ELF-1 (cell line): ENCODE data around the gene CCDC85A.

Experiments used
- DNase-seq: peaks from one replicate; pipeline ENCODE4 v3.0.0-alpha.2; 2016; ENCODE audit warnings: low read depth, low spot score

CCDC85A gene

DNA sequence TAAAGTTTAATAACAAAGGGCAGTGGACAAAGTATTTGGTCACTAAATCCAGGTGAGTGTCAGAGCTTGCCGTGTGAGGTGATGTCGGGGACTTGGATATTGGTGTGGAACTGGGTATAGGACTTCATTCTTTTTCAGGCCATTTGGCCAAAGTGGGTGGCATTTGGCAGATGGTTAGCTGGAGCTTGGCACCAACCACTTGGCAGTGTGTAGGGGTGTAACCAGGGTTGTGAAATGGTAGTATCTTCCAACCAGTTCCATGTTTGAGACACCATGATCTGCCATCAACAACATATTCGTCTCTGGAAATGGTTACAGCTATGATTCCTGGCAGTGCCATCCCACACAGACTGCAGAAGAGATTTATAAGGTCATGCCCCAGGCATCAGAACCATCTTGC lies 113.9 kb downstream of the CCDC85A start:
- no peak for DNase-seq

DNA sequence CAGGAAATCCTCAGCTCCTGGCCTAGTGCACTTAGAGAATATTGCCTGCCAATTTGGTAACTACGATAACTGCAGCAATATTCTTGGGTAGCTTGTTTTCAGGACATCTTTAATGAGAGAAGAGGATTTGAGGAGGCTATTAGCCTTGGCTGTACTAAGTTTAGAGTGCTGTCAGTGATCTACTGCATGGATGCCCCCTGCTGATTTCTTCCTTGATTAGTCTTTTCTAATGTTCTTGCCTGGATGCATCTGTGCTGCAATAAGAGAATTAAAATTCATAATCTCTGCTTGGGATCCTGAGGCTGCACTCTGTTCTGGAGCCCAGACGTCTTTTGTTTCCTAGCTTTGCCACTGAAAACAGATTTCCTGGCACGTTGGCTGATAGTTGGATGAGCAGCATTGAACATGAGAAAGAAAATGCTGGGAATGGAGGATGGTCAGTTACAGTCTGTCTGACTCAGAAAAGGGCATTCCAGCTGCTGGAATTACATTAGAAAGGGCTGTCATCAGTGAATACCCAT lies 115.4 kb downstream of the CCDC85A start:
- no peak for DNase-seq

DNA sequence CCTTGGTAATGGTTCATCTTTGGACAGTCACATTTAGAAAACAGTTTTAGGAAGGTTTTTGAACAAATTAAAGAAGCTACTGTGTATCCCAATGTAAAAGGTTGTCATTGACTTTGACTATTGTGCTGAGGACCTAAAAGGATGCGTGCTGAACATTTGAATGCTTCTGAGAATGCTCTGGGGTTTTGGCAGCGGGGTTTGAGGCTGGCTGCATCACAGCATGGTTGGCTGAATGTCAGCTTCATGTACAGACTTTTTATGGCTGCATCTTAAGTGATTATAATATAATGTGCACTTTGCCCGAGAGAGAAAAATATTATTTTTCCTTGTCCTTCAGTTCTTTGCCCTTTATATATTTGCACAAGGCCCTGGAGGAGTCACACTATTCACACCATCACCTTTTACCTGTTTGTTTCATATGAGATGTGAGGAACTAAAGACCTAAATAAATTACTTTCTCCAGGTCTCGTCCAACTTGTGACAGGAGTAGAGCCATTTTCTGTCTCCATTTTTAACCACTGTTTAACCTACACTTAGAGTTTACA lies 125.9 kb downstream of the CCDC85A start:
- DNase-seq = no peak

DNA sequence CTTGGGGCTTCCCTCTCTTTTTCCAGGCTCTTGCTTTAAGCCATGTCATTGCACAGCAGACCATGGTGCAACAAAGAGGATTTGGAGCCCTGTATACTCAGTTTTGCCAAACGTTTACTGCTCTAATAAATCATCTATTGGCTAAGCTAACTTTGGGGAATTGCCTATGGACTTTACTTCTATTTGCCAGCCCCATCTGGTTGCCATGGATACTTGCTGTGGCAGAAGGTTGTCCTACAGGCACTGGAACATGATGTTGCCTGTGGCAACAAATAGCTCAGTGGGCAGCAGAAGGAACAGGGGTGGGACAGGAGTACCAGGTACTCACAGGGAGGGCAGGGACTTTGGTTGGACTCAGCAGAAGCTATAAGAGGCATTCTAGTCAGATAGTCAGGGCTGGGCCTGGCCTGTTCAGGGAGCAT lies 129.7 kb downstream of the CCDC85A start:
- no peak for DNase-seq

DNA sequence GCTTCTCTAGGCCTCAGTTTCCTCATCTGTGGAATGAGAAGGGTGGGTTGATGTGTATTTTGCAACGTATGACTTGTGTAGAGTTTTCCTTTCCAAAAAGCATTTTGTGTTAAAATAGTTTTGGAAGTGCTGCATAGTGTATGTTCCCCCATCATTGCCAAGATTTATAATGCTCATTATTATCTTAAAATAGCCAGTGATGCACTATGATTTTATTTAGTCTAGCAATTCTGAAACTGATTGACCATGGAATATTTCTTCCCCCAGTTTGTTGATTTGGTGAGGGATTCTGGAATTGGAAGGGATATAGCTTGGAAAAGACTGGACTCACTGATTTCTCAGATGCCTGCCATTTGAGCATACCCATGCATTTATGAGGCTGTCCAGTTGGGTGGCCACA lies 130.6 kb downstream of the CCDC85A start:
- DNase-seq = no peak

DNA sequence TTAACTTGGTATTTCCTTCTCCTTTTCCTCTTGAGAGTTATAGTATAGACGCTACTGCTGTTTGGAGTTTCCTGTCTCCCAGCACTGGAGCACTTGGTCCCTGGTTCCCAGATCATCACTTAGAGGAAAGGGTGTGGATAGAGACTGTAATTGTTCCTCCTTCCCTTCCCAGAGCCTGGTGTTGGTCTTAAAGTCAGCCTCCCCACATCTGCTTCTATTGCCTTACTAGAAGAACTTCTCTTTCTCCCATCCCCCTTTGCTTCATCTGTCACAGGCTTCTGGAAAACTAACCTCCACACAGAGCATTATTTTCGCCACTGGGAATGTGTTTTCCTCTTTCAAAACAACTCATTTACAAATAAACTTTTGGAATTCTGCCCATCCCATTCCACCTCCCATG lies 131.0 kb downstream of the CCDC85A start:
- DNase-seq = no peak

DNA sequence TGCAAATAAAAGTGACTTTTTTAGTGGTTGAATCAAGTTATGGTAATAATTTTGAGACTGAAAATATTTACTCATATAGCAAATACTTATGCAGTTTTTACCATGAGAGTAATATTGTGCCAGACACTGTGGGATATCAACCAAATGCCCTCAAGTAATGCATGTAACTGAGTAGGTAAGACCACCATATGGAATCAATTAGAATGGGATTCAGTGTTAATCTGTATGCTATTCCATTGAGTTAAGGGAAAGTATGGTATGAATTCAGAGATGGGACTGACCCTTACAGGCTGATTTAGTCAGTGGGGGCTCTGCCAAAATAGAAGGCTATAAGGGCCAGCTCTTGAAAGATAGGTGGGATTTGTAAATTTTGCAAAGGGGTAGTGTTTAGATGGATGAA lies 131.6 kb downstream of the CCDC85A start:
- DNase-seq = no peak

DNA sequence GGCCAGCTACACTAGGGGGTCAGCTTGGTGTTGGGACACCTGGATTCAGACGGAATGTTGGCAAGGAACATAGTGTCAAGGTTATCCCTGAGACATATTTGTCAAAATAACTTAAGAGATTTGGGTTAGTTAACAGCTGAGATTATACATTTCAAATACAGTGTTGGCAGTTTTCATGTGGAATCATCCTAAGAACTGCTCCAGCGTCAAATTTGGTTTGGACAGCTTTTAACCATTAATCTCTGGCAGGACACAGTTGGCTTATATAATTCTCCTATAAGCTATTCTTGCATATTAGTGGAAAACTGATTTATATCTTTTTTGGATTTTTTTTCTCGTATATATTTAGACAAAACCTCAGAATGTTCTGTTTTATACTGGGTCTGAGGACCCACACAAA lies 132.2 kb downstream of the CCDC85A start:
- DNase-seq = no peak

DNA sequence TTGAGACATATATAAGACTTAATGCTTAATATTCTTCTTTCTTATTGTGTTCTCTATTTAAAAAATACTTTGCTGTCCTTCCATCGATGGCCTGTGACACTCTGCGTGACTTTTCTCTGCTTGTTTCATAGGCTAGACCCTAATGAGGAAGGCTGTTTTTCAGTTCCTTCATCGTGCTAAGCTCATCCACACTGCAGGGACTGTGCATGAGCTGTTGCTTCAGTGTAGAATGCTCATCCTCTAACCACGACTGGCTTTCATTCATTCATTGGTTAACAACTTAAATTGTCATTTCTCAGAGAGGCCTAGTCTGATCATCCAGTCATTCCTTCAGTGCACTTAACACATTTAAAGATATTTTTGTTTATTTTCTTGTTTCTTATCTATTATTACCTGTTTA lies 134.4 kb downstream of the CCDC85A start:
- DNase-seq = no peak

DNA sequence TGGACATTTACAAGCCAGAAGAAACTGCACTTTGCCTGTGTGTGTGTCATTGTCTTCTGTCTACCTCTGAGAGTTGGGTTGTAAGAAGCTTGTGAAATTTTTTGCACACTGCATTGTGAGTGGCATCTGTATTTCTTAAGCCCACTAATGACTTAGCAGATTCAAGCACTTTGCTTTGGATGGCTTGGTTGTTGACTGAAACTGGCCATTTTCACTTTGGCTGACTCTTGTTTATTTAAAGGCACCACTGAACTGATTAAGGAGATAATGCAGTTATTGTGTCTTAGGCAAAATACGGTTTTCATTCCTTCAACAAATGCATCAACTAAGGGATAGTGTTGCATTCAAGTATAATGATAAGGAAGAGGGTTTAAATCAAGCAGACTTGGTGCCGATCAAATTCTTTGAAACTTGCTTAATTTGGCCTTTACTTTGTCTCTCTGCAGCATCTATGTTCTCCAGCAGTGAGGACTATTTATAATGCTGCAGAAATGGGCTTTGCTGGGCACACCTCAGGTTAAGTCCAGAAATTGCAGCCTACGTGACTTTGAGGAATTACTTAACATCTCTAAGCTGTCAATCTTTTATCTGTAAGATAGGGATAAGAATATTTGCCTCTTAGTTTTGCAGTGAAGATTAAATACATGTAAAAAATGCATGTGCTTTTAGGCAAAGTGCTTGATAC lies 142.0 kb downstream of the CCDC85A start:
- no peak for DNase-seq

DNA sequence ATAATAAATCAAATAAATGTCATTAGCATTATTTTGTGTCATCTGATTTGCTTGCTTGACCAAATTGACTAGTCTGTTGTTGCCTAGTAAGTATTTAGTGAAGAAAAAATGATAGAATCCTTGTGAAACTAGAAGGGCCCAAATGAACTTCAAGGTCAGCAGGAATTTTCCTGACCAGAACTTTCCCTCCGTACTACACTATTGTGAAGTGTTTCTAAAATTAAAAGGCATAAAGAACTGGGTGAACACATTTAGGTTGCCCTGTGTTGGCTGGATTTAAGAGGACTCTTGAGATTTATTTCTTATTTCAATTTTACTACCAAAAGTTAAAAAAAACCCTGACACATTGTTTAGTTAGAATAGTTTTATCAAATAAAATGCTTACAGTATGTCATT lies 142.6 kb downstream of the CCDC85A start:
- no peak for DNase-seq

DNA sequence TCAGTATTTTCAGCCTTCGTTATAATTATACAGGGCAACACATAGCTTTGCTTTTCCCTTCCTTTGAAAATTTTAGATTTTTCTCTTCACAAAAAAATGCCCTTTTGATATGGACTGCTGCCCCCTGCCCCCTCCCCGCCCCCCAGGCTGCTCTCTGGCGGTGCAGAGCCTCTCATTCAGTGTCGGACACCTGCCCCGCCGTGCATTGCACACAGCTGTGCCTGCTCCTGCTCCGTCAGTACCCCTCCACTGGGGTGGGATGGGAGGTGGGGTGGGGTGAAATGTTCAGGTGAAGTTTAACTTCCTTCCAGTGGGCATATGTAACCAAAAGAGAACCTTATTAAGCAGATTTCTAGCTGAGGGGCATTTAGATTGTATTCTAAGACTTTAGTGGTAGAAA lies 148.0 kb downstream of the CCDC85A start:
- no peak for DNase-seq

DNA sequence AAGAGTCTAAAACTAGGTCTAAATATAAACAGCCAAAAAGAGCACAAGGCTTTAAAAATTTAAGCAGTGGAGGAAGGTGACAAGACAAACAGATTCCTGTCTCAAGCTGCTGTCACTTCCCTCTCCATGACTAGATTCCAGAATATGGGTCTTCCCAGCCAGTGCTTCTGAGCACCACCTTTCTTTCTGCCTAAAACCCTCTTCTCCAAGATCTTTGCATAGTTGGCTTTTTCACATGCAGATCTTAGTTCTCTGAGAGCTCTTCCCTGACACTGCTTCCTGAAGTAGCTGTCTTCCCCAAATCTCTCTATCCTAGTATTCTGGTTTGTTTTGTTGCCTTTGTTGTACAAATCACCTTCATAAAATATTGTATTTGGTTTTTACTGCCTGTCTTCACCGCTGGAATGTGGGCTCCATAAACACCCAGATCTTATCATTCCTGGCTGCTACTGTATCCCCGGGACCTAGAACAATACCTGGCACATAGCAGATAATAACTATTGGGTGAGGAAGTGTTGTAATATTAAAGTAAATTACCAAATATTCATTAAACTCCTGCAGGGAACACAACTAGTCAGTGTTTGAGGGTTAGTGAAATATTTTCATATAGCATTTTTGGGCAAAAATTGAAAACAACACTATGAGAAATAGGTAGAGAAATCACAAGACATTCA lies 150.2 kb downstream of the CCDC85A start:
- no peak for DNase-seq

DNA sequence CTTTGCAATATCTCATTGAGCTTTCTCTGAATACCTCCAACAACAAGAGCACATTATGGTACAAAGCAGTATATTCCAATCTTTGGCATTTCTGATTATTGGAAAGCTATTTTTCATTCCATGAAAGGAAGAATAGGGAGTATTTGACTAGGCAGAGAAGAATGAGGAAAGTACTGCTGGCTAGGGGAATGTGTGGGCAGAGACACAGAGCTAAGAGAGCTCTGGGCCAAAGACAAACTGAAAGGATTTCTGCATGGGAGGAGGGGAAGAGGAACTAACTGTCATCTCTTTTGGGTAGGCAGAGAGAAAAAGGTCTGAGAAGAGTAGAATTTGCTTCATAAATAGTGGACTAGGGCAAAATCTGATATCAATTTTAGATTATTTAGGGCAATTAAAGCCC lies 150.8 kb downstream of the CCDC85A start:
- no peak for DNase-seq

DNA sequence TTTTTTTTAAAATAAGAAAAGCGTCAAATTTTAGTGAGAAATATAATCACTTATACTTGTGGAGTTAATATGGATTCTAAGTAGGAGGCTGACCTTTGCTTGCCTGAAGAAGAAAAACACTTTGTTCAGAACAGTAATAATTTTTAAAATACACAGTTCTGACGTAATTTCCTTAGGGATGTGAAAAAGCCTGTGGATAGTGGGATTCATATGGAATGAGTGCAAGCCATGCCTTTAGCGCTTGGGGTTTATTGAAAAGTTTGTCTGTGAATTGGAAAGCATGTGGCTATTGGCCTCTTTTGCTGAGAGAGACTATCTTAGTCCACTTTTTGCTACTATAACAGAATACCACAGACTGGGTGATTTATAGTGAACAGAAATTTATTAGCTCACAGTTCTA lies 151.3 kb downstream of the CCDC85A start:
- DNase-seq = no peak

DNA sequence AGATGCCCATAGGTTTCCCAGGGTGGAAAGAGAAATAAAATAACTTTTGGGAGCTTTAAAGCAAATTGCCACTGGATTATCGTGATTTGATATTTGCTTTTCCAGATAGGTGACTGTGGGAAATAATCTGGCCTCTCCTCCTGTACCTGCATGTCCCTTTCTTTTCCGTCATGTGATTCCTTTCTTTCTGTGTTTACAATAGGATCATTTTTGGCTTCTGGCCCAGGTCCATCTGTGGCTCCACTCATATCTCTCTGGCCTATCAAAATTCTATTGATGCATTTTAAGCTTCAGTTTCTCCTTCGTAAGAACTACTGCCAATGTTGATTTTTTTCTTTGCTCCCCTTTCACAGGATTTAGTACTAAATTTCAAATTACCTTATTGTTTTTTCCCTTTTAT lies 153.6 kb downstream of the CCDC85A start:
- DNase-seq = no peak

DNA sequence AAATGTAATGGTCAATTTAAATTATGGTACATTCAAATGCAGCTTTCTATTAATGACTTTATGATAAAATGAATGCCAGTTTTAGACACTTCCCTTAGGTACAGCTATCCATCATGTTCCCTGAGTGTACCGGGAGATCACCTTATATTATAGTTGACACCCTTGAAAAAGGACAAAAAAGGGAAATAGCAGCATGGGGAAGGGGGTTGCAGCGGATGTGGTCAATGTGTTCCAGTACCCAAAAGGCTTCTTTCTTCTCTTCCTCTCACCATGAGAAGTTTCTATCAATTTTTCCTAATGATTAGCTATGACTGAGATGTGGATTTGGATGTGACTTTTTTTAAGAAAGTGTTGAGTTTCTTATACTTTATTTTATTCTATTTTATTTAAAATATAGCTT lies 154.4 kb downstream of the CCDC85A start:
- DNase-seq = no peak

DNA sequence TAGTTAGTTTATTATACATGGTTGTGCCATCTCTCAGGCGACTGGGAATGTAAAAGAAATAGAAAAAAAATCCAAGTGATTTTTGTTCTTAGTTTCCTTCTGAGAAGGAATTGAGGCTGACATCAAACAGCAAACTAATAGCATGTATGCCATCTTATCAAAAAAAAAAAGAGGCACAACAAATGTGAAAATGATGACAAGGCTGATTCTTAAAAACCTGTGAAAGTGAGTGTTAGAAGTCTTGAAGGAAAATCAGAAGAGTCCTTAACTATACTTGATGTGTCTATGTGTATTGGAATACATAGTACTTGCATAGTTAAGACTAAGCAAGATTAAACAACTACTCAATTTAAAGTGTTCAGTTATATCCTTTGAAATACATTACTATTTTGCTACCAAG lies 161.0 kb downstream of the CCDC85A start:
- DNase-seq = no peak

DNA sequence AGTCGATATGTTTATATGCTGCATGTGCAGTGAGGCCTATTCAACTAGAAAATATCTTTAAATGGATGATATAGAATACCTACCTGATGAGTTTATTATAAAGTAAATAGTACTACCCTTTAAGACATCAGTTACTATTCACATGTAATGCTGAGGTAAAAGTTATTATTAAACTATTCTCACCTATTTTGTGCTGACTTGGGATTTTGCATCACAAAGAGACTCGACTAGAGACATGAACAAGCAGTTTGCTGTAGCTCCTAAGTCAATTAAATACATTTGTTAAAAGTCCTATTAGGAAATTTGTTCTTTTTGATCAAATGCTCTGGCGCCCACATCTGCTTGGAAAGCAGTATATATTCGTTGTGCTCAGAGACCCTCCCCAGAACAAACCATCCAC lies 164.1 kb downstream of the CCDC85A start:
- no peak for DNase-seq

DNA sequence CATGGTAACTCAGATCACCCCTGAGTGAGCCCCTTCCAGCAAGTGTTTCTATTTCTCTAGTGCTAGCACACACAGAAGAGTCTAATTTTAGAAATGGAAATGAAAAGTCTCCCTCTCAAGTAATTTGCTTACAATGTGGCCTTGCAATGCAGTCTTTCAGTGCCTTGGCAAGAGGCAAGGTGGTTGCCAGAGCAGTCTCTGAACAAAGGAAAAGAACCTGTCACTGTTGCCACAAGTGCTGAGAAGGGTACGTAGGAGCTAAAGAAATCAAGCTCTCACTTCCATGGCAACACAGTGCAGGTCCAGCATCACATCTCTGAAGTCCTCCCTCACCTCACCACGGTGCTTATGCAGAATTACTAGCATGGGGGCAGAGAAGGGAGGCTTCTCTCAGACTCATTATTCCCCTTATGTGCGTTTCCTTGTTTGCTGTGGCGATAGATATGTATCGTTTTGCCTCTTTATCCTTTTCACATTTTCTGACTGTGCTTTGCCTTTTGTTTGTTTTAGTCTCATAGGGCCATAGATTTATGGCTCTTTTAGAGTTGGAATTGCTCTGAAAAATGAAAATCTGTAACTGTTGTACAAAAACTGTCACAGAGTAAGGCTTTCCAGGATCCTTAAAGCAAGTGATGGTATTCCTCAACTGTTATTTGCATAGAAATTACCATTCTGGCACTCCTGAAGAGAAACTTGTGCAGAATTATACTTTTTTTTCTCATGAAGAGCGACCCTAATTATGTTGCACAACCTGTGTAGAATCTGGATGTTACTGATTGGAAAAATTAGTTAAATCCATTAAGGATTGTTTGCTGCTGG lies 164.8 kb downstream of the CCDC85A start:
- no peak for DNase-seq

DNA sequence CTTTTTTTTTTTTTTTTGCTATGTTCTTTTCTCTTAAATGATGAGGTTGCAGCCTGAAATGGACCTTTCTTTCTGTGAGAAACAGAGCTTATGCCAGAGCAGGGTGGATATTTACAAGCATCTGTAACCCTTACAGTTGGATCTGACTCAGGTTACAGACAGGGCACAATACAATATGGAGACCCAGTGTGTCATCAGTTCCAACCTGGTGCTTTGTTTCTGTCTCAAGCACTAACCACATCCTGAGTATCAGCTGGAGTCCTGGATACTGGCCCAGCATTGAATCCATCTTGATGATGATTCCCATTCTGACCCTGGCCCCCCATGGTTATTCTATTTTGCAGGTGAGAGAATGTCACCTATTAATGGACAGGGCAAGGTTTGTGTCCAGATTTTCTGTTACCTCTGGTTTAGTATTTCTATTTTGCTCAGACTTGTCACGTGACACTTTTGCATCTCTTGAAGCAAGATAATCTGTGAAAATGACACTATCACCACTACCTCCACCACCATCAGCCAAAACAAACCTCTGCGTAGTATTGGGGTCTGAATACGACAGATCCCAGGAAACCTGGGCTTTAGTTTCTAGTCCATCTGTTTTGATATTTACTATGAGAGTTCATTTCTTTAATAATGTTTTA lies 174.0 kb downstream of the CCDC85A start:
- DNase-seq = no peak

DNA sequence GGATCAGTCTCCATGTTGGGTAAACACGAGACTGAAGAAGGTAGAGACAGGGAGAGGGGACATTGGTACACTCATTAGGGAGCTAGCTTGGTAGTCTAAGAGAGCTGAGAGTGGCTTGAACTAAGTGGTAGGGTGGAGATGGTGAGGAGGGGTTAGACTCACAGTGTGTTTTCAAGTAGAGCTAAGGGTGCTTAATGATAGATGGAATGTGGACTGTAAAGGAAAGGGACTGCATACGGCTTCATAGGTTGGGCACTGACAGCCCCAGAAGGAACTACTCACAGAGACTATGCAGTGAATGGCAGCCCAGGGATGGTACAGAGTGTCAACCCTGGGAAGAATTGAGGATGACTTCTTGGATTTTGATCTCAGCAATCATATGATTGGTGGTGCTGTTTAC lies 178.1 kb downstream of the CCDC85A start:
- no peak for DNase-seq
